NOMO-1 treated with dmso at 0.1 percent for 144 hours (cell line): Measurements from ENCODE around the gene KLHL5.
"Not testable (repeated sequence)": the region's sequence is repeated elsewhere in the genome, so short reads cannot be mapped to it uniquely, and the experiment has no call there.

Experiments used
- DNase-seq: peaks from one replicate; lab custom pipeline; 2025; ENCODE audit not compliant: unreplicated experiment; lab: John Stamatoyannopoulos, UW

The KLHL5 gene

GRCh38 chr4:39062094-39062769 is at the start of gene KLHL5:
Gene KLHL5 (plus strand): TSS chr4:39062232. CDS start chr4:39062653, 421 bp downstream.
- DNase-seq = no peak

GRCh38 chr4:39014028-39014427 is 48.0 kb upstream of the KLHL5 start:
- DNase-seq = no peak

- no peak for DNase-seq
Observed at GRCh38 chr4:39020130-39020529, 41.9 kb upstream of the KLHL5 start.

- no peak for DNase-seq
Observed at GRCh38 chr4:39021631-39022030, 40.4 kb upstream of the KLHL5 start.

GRCh38 chr4:39022241-39022640 is 39.8 kb upstream of the KLHL5 start:
- DNase-seq = no peak

GRCh38 chr4:39023059-39023458 is 39.0 kb upstream of the KLHL5 start:
- no peak for DNase-seq

GRCh38 chr4:39024311-39024865 is 37.6 kb upstream of the KLHL5 start:
- DNase-seq = no peak

GRCh38 chr4:39025552-39026085 is 36.4 kb upstream of the KLHL5 start:
- DNase-seq = no peak

- no peak for DNase-seq
Observed at GRCh38 chr4:39026096-39026495, 35.9 kb upstream of the KLHL5 start.

GRCh38 chr4:39029752-39030694 is 32.0 kb upstream of the KLHL5 start:
- DNase-seq = no peak

GRCh38 chr4:39030725-39031124 is 31.3 kb upstream of the KLHL5 start:
- DNase-seq = no peak

- DNase-seq = not testable (repeated sequence)
Observed at GRCh38 chr4:39031590-39032020, 30.4 kb upstream of the KLHL5 start.

- DNase-seq = peak; percentile 69
Observed at GRCh38 chr4:39032218-39033085, 29.6 kb upstream of the KLHL5 start, which contains the start of gene TMEM156. Gene TMEM156 (minus strand): TSS chr4:39032409. CDS start chr4:39032313, 96 bp downstream.

- no peak for DNase-seq
Observed at GRCh38 chr4:39036172-39036571, 25.9 kb upstream of the KLHL5 start.

- no peak for DNase-seq
Observed at GRCh38 chr4:39037491-39037825, 24.6 kb upstream of the KLHL5 start.

GRCh38 chr4:39037941-39038340 is 24.1 kb upstream of the KLHL5 start:
- no peak for DNase-seq

GRCh38 chr4:39039108-39039507 is 22.9 kb upstream of the KLHL5 start:
- DNase-seq = no peak

- DNase-seq = no peak
Observed at GRCh38 chr4:39042366-39042765, 19.7 kb upstream of the KLHL5 start.

- no peak for DNase-seq
Observed at GRCh38 chr4:39043058-39043860, 18.8 kb upstream of the KLHL5 start.

- DNase-seq = no peak
Observed at GRCh38 chr4:39043861-39044363, 18.1 kb upstream of the KLHL5 start.
